Measurements from ENCODE around the gene ADAM11.
"Not testable (repeated sequence)": the region's sequence is repeated elsewhere in the genome, so short reads cannot be mapped to it uniquely, and the experiment has no call there.

Gene ADAM11

GRCh38 chr17:44798356-44798755 is 39.6 kb downstream of the ADAM11 start:
- no peak for DNase-seq

GRCh38 chr17:44801880-44802279 is 43.1 kb downstream of the ADAM11 start:
- DNase-seq = no peak

GRCh38 chr17:44804302-44805089 is 45.7 kb downstream of the ADAM11 start:
- DNase-seq = no peak

GRCh38 chr17:44807093-44807816 is 48.5 kb downstream of the ADAM11 start:
- no peak for DNase-seq

- no peak for DNase-seq
Measured at GRCh38 chr17:44807817-44808155, 49.0 kb downstream of the ADAM11 start.

GRCh38 chr17:44808156-44808555 is 49.4 kb downstream of the ADAM11 start:
- DNase-seq = no peak

- not testable (repeated sequence) for DNase-seq
Measured at GRCh38 chr17:44808656-44809388, 50.0 kb downstream of the ADAM11 start.

- no peak for DNase-seq
Measured at GRCh38 chr17:44812263-44812662, 53.5 kb downstream of the ADAM11 start.

- not testable (repeated sequence) for DNase-seq
Measured at GRCh38 chr17:44818508-44818907, 59.7 kb downstream of the ADAM11 start.

GRCh38 chr17:44820631-44821212 is 61.9 kb downstream of the ADAM11 start:
- no peak for DNase-seq

GRCh38 chr17:44825236-44825635 is 66.4 kb downstream of the ADAM11 start:
- not testable (repeated sequence) for DNase-seq

GRCh38 chr17:44826123-44826790 is 67.5 kb downstream of the ADAM11 start:
- DNase-seq = no peak

GRCh38 chr17:44827863-44828262 is 69.1 kb downstream of the ADAM11 start:
- DNase-seq = no peak

GRCh38 chr17:44828919-44829522 is 70.2 kb downstream of the ADAM11 start:
- no peak for DNase-seq

GRCh38 chr17:44829523-44830358 is 71.0 kb downstream of the ADAM11 start, which contains the start of gene GJC1:
Gene GJC1, minus strand, starts transcription at chr17:44830287. Its CDS starts 24,470 bp downstream, at chr17:44805817.
- DNase-seq = no peak

GRCh38 chr17:44830359-44831288 is 71.8 kb downstream of the ADAM11 start:
- DNase-seq = no peak

GRCh38 chr17:44831371-44831770 is 72.6 kb downstream of the ADAM11 start:
- no peak for DNase-seq
